ENCODE measurements around the gene ZFP2. TPM values are rescaled to one million over a fixed set of nuclear protein-coding genes. Genes with fewer than 3 reads are reported as not detected.
"Not testable (repeated sequence)": the region's sequence is repeated elsewhere in the genome, so short reads cannot be mapped to it uniquely, and the experiment has no call there.

ZFP2 gene
- total and polyA plus RNA-seq, 7 donors, result 0.70 to 5.4 (median 3.7) TPM; not detected in 1

GRCh38 chr5:178859625-178860521 lies 35.8 kb upstream of the ZFP2 start, which contains the start of gene ZNF354B:
ZNF354B (plus strand) TSS chr5:178859953; CDS start chr5:178861048, 1,095 bp downstream.
- Histone ChIP-seq H3K4me3 (peak within 1 kb of the TSS; percentile 63 to 98 (median 78)), H3K27me3 (no peaks in the 10 kb centered on the region), H3K27ac (peak within 1 kb of the TSS; percentile 86 to 92 (median 87)), H3K4me1 (peaks cover 0 to 21% (median 14%) of the 10 kb centered on the region in 4 donors), H3K36me3 (peaks cover 0 to 8% (median 1%) of the 10 kb centered on the region in 4 donors), H3K9me3 (no peaks in the 10 kb centered on the region)
- peak; percentile 94 for DNase-seq
- TF ChIP-seq POLR2AphosphoS5 (IDR thresholded peaks at IDR 0.05), result peak; percentile 79 to 90 (median 84)
- no peak for TF ChIP-seq CTCF (IDR thresholded peaks at IDR 0.05)
- TF ChIP-seq POLR2A (IDR thresholded peaks at IDR 0.05), result peak; percentile 34 to 42
- no peak for TF ChIP-seq EP300 (IDR thresholded peaks at IDR 0.05)
- intact Hi-C loops (cut with DNase I), result loop anchor here (2.0 to 10.0 kb wide), 5 partner anchors 82 to 233 kb away; partner anchors contain the start of genes CLK4, ZNF354A, ZNF354C and ZNF454
- WGBS, 2 donors, result 1% methylated on average over 86 of the region's 86 CpGs

- H3K4me1 ChIP-seq, result peaks cover 0 to 21% (median 14%) of the 10 kb centered on the region in 4 donors
- H3K4me3 ChIP-seq, result peak overlapping the region; percentile 63 to 98 (median 78)
- H3K9me3 ChIP-seq, DNase-seq, H3K27me3 ChIP-seq: not testable (repeated sequence)
- peak overlapping the region; percentile 86 to 92 (median 87) for H3K27ac ChIP-seq
- intact Hi-C loops (cut with DNase I), result loop anchor here (5.0 kb wide), 1 partner anchor 233 kb away; the partner anchor contains the start of gene CLK4
- WGBS, 2 donors, result 1 to 4% methylated on average over 13 to 15 of the region's 31 CpGs
- peaks cover 0 to 14% (median 3%) of the 10 kb centered on the region in 4 donors for H3K36me3 ChIP-seq
Measured at GRCh38 chr5:178860615-178861014, 35.1 kb upstream of the ZFP2 start.

GRCh38 chr5:178861627-178862026 lies 34.1 kb upstream of the ZFP2 start:
- TF ChIP-seq EP300 (IDR thresholded peaks at IDR 0.05), result no peak
- TF ChIP-seq CTCF (IDR thresholded peaks at IDR 0.05), result no peak
- TF ChIP-seq POLR2A (IDR thresholded peaks at IDR 0.05), result no peak
- no peak for TF ChIP-seq POLR2AphosphoS5 (IDR thresholded peaks at IDR 0.05)
- intact Hi-C loops (cut with DNase I), result loop anchor here (5.0 kb wide), 1 partner anchor 234 kb away; the partner anchor contains the start of gene CLK4
- peaks cover under 1 to 24% (median 12%) of the 10 kb centered on the region in 4 donors for H3K36me3 ChIP-seq
- no peak overlapping the region for H3K27ac ChIP-seq
- H3K9me3 ChIP-seq, result no peaks in the 10 kb centered on the region
- no peak overlapping the region for H3K4me3 ChIP-seq
- no peak for DNase-seq
- H3K4me1 ChIP-seq, result peaks cover 0 to 21% (median 14%) of the 10 kb centered on the region in 4 donors
- 96% methylated on average over 8 of the region's 8 CpGs for WGBS, 2 donors
- no peaks in the 10 kb centered on the region for H3K27me3 ChIP-seq

- no peak for TF ChIP-seq POLR2AphosphoS5 (IDR thresholded peaks at IDR 0.05)
- no peak for TF ChIP-seq CTCF (IDR thresholded peaks at IDR 0.05)
- TF ChIP-seq EP300 (IDR thresholded peaks at IDR 0.05), result no peak
- TF ChIP-seq POLR2A (IDR thresholded peaks at IDR 0.05), result no peak
- Histone ChIP-seq H3K27me3 (no peaks in the 10 kb centered on the region), H3K4me3 (no peak overlapping the region), H3K27ac (no peak overlapping the region), H3K4me1 (peaks cover 0 to 15% (median 4%) of the 10 kb centered on the region in 4 donors), H3K9me3 (no peaks in the 10 kb centered on the region), H3K36me3 (peaks cover 12 to 74% (median 41%) of the 10 kb centered on the region in 4 donors)
- intact Hi-C loops (cut with DNase I), result no loop called here
- no peak for DNase-seq
- 82 to 83% methylated on average over 4 of the region's 4 CpGs for WGBS, 2 donors
Measured at GRCh38 chr5:178866946-178867345, 28.8 kb upstream of the ZFP2 start.

GRCh38 chr5:178869577-178869976 lies 26.1 kb upstream of the ZFP2 start:
- Histone ChIP-seq H3K4me1 (no peaks in the 10 kb centered on the region), H3K9me3 (peaks cover 0 to 6% (median 2%) of the 10 kb centered on the region in 4 donors), H3K27me3 (no peaks in the 10 kb centered on the region), H3K36me3 (peaks cover 12 to 93% (median 53%) of the 10 kb centered on the region in 4 donors), H3K27ac (no peak overlapping the region), H3K4me3 (no peak overlapping the region)
- 94 to 95% methylated on average over 8 of the region's 8 CpGs for WGBS, 2 donors
- TF ChIP-seq EP300 (IDR thresholded peaks at IDR 0.05) (no peak), CTCF (IDR thresholded peaks at IDR 0.05) (no peak), POLR2AphosphoS5 (IDR thresholded peaks at IDR 0.05) (no peak), POLR2A (IDR thresholded peaks at IDR 0.05) (no peak)
- DNase-seq, result no peak
- intact Hi-C loops (cut with DNase I), result no loop called here

Measured in sigmoid colon (tissue), 7 donors.